ENCODE measurements around the gene TEX2. TPM values are rescaled to one million over a fixed set of nuclear protein-coding genes. Genes with fewer than 3 reads are reported as not detected.
A peak's percentile ranks its signal among the peaks of the same experiment; 100 is the strongest.

The TEX2 gene
- polyA plus RNA-seq, 1 donor (not counting 4 experiments of a cell fraction or from before 2014, with no cell fraction given) = 44.4 TPM

GRCh38 chr17:64261417-64262145, 1.5 kb downstream of the TEX2 start:
- H3K9me3 ChIP-seq (ENCODE audit: control insufficient read depth, low read depth, low read length) = no peaks in the 10 kb centered on the region
- H3K4me2 ChIP-seq (ENCODE audit: control insufficient read depth, extremely low read depth, insufficient read depth, low read depth, low read length) = peak overlapping the region; percentile 98
- peak overlapping the region; percentile 81 for H3K9ac ChIP-seq (ENCODE audit: control insufficient read depth, extremely low read depth, insufficient read depth, low read length)
- peak overlapping the region; percentile 68 to 94 (median 87) for H3K4me3 ChIP-seq (ENCODE audit: control insufficient read depth in 2 of 3, extremely low read depth in 1 of 3, insufficient read depth in 2 of 3, low read depth in 1 of 3, low read length in 3 of 3)
- peaks cover 42% of the 10 kb centered on the region for H3K4me1 ChIP-seq (ENCODE audit: control insufficient read depth, extremely low read depth, insufficient read depth, low read length)
- no peaks in the 10 kb centered on the region for H3K27me3 ChIP-seq (ENCODE audit: control insufficient read depth, extremely low read depth, insufficient read depth, low read length)
- H3K79me2 ChIP-seq (ENCODE audit: control insufficient read depth, insufficient read depth, low read length) = peaks cover 58% of the 10 kb centered on the region
- peaks cover 2% of the 10 kb centered on the region for H3K9me1 ChIP-seq (ENCODE audit: control insufficient read depth, extremely low read depth, insufficient read depth, low read length)
- H3K36me3 ChIP-seq (ENCODE audit: control insufficient read depth in 2 of 2, extremely low read depth in 1 of 2, insufficient read depth in 2 of 2, low read length in 2 of 2) = peaks cover 0 to 3% of the 10 kb centered on the region in 2 experiments
- H2AFZ ChIP-seq (ENCODE audit: control insufficient read depth, low read length) = no peak overlapping the region
- dilution Hi-C loops (cut with MboI; ENCODE audit: extremely low pct_ligation_motif_present, low sequenced_read_pairs) = no loop called here
- FAIRE-seq (no peak), DNase-seq (ENCODE audit: low read depth, low spot score) (no peak)
- H4K20me1 ChIP-seq (ENCODE audit: control insufficient read depth, extremely low read depth, insufficient read depth, low read length) = peaks cover 2% of the 10 kb centered on the region
- TF ChIP-seq, protein P1, sequence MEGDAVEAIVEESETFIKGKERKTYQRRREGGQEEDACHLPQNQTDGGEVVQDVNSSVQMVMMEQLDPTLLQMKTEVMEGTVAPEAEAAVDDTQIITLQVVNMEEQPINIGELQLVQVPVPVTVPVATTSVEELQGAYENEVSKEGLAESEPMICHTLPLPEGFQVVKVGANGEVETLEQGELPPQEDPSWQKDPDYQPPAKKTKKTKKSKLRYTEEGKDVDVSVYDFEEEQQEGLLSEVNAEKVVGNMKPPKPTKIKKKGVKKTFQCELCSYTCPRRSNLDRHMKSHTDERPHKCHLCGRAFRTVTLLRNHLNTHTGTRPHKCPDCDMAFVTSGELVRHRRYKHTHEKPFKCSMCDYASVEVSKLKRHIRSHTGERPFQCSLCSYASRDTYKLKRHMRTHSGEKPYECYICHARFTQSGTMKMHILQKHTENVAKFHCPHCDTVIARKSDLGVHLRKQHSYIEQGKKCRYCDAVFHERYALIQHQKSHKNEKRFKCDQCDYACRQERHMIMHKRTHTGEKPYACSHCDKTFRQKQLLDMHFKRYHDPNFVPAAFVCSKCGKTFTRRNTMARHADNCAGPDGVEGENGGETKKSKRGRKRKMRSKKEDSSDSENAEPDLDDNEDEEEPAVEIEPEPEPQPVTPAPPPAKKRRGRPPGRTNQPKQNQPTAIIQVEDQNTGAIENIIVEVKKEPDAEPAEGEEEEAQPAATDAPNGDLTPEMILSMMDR (optimal IDR thresholded peaks at IDR 0.05 in 1 of 3, IDR thresholded peaks at IDR 0.05 in 1 of 3, conservative IDR thresholded peaks at IDR 0.05 in 1 of 3; ENCODE audit: extremely low read depth in 1 of 3, insufficient read depth in 2 of 3, low read length in 3 of 3) = no peak
- no peak for TF ChIP-seq EZH2 (IDR thresholded peaks at IDR 0.05; ENCODE audit: low read length)
- peak overlapping the region; percentile 62 for H3K27ac ChIP-seq (ENCODE audit: control insufficient read depth, insufficient read depth, low read length)

- DNase-seq (ENCODE audit: low read depth, low spot score) = no peak
- H3K9ac ChIP-seq (ENCODE audit: control insufficient read depth, extremely low read depth, insufficient read depth, low read length) = no peak overlapping the region
- peaks cover 2% of the 10 kb centered on the region for H4K20me1 ChIP-seq (ENCODE audit: control insufficient read depth, extremely low read depth, insufficient read depth, low read length)
- peak overlapping the region; percentile 29 for H3K4me2 ChIP-seq (ENCODE audit: control insufficient read depth, extremely low read depth, insufficient read depth, low read depth, low read length)
- H3K36me3 ChIP-seq (ENCODE audit: control insufficient read depth in 2 of 2, extremely low read depth in 1 of 2, insufficient read depth in 2 of 2, low read length in 2 of 2) = peaks cover 0 to 3% of the 10 kb centered on the region in 2 experiments
- no peaks in the 10 kb centered on the region for H3K9me3 ChIP-seq (ENCODE audit: control insufficient read depth, low read depth, low read length)
- H2AFZ ChIP-seq (ENCODE audit: control insufficient read depth, low read length) = no peak overlapping the region
- no peak for FAIRE-seq
- H3K9me1 ChIP-seq (ENCODE audit: control insufficient read depth, extremely low read depth, insufficient read depth, low read length) = peaks cover 4% of the 10 kb centered on the region
- H3K4me3 ChIP-seq (ENCODE audit: control insufficient read depth in 2 of 3, extremely low read depth in 1 of 3, insufficient read depth in 2 of 3, low read depth in 1 of 3, low read length in 3 of 3) = no peak overlapping the region
- dilution Hi-C loops (cut with MboI; ENCODE audit: extremely low pct_ligation_motif_present, low sequenced_read_pairs) = no loop called here
- H3K4me1 ChIP-seq (ENCODE audit: control insufficient read depth, extremely low read depth, insufficient read depth, low read length) = peaks cover 42% of the 10 kb centered on the region
- no peak for TF ChIP-seq EZH2 (IDR thresholded peaks at IDR 0.05; ENCODE audit: low read length)
- TF ChIP-seq, protein P1 (optimal IDR thresholded peaks at IDR 0.05 in 1 of 3, IDR thresholded peaks at IDR 0.05 in 1 of 3, conservative IDR thresholded peaks at IDR 0.05 in 1 of 3; ENCODE audit: extremely low read depth in 1 of 3, insufficient read depth in 2 of 3, low read length in 3 of 3) = no peak
- H3K27me3 ChIP-seq (ENCODE audit: control insufficient read depth, extremely low read depth, insufficient read depth, low read length) = no peaks in the 10 kb centered on the region
- H3K79me2 ChIP-seq (ENCODE audit: control insufficient read depth, insufficient read depth, low read length) = peaks cover 65% of the 10 kb centered on the region
- no peak overlapping the region for H3K27ac ChIP-seq (ENCODE audit: control insufficient read depth, insufficient read depth, low read length)
Observed at GRCh38 chr17:64260886-64261285, 2.2 kb downstream of the TEX2 start.

Data from keratinocyte (primary cell).